Ecto neural progenitor cell (in vitro differentiated cells): ENCODE measurements around the gene DHCR7.
A peak's percentile ranks its signal among the peaks of the same experiment; 100 is the strongest.

ENCODE experiments used
- DNase-seq: peaks from one replicate; pipeline ENCODE4 v3.0.0-alpha.2; 2018; ENCODE audit warnings: low spot score

DHCR7 gene, protein sequence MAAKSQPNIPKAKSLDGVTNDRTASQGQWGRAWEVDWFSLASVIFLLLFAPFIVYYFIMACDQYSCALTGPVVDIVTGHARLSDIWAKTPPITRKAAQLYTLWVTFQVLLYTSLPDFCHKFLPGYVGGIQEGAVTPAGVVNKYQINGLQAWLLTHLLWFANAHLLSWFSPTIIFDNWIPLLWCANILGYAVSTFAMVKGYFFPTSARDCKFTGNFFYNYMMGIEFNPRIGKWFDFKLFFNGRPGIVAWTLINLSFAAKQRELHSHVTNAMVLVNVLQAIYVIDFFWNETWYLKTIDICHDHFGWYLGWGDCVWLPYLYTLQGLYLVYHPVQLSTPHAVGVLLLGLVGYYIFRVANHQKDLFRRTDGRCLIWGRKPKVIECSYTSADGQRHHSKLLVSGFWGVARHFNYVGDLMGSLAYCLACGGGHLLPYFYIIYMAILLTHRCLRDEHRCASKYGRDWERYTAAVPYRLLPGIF

GRCh38 chr11:71448257-71449171 lies at the start of gene DHCR7:
DHCR7 (minus strand) TSS chr11:71448393; CDS start chr11:71444952, 3,441 bp downstream.
- peak; percentile 99 for DNase-seq

GRCh38 chr11:71496421-71496820 lies 48.2 kb upstream of the DHCR7 start:
- DNase-seq = no peak

DNA sequence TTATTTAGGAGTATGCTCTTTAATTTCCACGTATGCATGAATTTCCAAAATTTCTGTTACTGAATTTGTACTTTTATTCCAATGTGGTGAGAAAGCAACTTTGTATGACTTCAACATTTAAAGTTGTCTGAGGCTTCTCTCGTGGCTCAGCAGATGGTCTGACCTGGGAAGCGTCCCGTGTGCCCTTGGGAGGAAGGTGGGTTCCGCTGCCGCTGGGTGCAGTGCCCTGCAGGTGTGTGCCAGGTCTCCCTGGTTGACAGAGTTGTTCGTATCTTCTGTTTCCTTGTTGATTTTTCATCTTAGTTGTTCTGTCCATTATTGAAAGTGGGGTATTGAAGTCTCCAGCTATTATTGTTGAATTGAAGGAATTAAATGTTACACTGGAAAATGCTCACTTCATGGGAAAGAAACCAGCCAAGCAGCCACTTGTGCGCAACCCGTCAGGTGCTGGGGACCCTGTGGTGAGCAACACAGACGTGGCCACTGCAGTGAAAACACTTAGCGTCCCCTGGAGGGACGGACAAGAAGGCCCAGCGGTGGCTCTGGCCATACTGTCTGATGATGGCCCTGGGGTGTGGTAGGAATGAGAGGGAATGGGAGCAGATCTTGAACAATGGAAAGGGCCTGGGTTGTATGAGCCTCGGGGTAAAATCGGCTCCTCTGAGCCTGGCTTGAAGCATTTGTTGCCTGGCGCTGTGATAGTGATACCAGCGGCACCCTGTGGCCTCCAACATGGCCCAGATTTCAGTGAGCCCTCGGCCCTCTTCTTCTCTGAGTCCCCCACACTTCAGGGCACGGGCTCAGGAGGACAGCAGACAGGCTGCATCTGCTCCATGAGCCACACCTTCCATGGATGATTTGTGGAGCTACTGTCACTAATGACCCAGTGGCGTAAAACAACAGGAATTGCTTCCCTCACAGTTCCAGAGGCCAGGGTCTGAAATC lies 47.4 kb upstream of the DHCR7 start:
- no peak for DNase-seq

DNA sequence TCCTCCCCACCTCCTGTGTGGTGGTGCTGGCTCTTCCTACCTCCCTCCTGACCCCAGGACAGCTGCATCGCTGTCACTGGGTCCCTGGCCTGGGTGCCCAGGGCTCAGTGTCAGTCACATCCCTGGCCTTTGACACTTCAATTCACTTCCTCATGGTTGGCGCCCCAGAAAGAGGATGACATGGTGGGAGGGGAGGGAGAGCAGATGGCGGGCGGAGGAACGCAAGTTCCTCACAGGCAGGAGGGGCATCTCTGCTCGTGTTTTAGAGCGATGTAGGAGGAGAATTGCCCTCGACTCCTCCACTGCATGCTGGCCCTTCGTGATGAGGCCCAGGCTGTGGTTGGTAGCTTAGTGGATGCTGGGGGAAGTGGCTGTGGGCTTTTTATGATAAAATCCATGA lies 43.7 kb upstream of the DHCR7 start:
- DNase-seq = no peak

DNA sequence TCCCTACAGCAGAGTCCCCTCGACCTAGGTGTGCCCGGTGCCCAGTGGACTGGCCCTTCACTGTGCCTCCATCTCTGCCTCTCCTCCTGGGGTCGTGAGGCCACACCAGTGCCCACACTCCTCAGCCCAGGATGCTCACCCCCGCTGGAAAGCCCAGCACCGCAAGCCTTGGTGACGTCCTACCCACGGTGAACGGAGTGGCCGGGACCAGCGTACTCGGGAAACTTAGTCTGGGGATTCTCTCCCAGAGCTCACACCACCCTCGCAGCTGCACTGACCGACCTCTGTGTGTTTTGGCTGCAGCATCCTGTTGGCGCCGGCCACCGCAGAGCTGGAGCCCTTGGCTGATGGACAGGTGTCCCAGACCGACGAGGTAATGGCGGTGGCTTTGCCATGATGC lies 43.3 kb upstream of the DHCR7 start:
- DNase-seq = no peak

DNA sequence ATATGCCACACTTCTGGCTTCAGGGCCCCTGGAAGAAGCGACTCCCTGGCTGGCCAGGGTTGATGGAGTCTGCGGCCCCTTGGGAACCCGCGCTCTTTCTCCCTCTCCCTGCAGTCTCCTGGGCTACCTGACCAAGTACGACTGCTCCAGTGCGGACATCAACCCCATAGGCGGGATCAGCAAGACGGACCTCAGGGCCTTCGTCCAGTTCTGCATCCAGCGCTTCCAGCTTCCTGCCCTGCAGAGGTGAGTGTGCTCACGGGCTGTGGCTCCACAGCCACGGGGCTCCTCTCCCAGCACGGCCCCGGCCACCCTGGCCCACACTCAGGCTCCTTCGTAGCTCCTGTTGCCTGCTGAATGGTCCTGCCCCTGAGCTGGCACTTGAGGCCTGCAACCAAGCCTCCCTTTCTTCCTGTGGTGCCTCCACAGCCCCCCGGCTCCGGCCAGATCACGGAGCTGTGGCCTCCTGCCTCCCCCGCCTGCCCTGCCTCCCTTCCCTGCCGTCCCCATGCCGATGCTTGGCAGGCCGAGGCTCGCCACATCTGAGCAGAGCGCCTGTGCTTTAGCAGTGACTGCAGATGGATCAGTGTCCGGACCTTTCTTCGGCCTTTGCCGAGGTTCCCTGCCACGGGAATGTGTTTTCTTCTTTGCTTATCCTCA lies 42.7 kb upstream of the DHCR7 start:
- DNase-seq = no peak

DNA sequence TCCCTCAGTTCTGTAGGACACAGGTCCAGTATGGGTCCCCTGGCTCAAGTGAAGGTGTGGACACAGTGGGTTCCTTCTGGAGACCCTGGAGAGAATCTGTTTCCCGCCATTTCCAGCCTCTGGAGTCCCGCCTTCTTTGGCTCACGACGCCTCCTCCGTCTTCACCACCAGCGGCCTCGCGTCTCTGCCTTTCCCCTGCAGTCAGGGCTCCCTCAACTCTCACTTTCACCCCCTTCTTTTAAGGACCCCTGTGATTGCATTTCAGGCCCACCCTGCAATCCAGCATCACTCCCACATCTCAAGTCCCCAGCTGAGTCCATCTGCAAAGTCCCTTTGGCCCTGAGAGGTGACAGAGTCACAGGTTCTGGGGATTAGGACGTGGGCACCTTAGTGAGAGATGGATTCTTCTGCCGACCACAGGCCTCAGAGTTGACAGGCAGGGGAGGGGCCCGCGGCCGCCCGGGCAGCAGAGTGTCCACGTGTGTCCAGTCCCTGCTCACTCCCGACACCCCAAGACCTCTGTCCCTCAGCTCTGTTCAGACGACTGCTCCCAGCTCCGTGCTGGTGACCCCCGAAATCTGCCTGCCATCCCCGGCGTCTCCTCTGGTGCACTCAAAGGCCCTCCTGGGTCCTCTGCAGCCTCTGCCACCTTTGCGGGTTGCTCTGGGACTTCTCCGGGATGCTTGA lies 42.0 kb upstream of the DHCR7 start:
- no peak for DNase-seq

- DNase-seq = no peak
Measured at GRCh38 chr11:71489311-71490043, 41.3 kb upstream of the DHCR7 start.

- DNase-seq = no peak
Measured at GRCh38 chr11:71488681-71489270, 40.6 kb upstream of the DHCR7 start.

GRCh38 chr11:71486320-71486719 lies 38.1 kb upstream of the DHCR7 start:
- no peak for DNase-seq

GRCh38 chr11:71485466-71485865 lies 37.3 kb upstream of the DHCR7 start:
- no peak for DNase-seq

DNA sequence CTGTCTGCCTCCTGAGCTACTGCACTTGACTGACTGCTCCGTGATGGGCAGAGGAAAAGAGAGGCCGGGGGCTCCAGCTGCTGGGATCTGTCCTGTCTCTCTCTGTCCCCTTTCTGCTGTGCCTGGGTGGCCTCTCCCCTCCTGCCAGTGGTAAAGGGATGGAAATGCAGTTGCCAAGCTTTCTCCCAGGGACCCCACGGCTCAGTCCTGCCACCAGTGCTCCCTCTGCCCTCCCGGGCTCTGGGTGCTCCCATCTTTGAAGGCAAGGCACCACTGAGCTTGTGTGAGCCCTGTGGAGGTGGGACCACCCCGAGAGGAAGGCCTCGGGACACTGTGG lies 36.8 kb upstream of the DHCR7 start:
- no peak for DNase-seq

GRCh38 chr11:71484248-71485062 lies 36.3 kb upstream of the DHCR7 start:
- no peak for DNase-seq

DNA sequence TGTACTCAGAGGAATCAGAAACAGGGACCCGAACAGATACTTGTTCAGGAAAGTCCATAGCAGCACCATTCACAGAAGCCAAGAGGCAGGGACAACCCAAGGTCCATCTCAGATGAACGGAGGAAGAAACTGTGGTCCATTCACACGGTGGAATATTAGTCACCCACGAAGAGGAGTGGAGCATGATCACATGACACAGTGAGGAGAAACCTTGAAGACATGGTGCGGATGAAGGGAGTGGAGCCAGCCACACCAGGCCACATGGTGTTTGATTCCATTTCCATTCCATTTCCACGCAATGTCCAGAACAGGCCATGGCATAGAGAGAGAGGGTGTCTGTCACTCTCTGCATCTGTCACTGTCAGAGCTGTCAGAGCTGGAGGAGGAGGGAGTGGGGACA lies 35.5 kb upstream of the DHCR7 start:
- DNase-seq = no peak

DNA sequence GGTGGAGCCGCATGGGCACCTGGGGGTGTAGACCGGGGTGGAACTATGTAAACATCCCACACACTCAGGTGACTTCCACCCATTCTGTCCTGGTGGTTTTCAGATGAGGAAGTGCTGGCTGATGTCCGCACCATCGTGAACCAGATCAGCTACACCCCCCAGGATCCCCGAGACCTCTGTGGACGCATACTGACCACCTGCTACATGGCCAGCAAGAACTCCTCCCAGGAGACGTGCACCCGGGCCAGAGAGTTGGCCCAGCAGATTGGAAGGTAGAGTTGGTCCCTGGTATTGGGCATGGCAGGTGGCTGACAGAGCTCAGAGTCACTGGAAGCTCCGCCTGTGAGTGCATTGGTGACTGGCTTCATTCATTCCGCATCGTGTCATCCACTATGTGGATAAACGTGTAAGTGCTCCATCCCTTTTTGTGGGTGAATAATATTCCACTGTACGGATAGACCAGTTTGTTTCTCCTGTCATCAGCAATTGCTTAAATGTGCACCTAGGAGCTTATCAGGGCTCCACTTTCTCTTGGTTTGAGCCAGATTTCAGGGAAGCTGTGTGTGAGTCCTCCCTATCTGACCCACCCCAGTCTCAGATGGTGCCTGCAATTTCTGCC lies 34.7 kb upstream of the DHCR7 start:
- DNase-seq = no peak

- no peak for DNase-seq
Measured at GRCh38 chr11:71482216-71482615, 34.0 kb upstream of the DHCR7 start.

- no peak for DNase-seq
Measured at GRCh38 chr11:71481101-71481960, 33.1 kb upstream of the DHCR7 start.

GRCh38 chr11:71478528-71478840 lies 30.3 kb upstream of the DHCR7 start:
- no peak for DNase-seq
